ENCODE data around the gene APLP1. TPM values are rescaled to one million over a fixed set of nuclear protein-coding genes. Genes with fewer than 3 reads are reported as not detected.
"Not testable (repeated sequence)": the region's sequence is repeated elsewhere in the genome, so short reads cannot be mapped to it uniquely, and the experiment has no call there.

Gene APLP1
- total RNA-seq, 2 donors from 2014 or later = 11.3 to 17.0 TPM

DNA sequence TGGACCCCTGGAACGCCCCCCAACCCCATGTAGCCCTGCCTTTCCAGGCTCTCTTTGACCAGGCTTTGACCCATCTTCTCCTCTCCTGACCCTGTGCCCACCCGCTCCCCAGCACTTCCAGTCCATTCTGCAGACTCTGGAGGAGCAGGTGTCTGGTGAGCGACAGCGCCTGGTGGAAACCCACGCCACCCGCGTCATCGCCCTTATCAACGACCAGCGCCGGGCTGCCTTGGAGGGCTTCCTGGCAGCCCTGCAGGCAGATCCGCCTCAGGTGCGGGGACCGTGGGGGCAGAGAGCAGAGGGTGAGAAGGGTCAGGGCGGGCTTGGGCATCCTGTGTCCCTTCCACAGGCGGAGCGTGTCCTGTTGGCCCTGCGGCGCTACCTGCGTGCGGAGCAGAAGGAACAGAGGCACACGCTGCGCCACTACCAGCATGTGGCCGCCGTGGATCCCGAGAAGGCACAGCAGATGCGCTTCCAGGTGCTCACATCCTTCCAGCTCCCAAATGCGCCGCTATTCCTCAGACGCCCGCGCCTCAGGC is 6.1 kb downstream of the APLP1 start:
- intact Hi-C loops (cut with DNase I) = no loop called here
- DNase-seq (no peak), ATAC-seq (no peak)

DNA sequence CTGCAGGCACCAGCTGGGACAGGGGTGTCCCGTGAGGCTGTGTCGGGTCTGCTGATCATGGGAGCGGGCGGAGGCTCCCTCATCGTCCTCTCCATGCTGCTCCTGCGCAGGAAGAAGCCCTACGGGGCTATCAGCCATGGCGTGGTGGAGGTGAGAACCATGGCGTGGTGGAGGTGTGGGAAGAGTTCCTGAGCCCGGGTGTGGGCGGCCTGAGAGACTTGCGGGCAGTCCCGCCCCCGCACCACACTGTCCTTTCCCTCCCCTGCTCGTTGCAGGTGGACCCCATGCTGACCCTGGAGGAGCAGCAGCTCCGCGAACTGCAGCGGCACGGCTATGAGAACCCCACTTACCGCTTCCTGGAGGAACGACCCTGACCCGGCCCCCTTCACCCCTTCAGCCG is 10.7 kb downstream of the APLP1 start:
- intact Hi-C loops (cut with DNase I) = no loop called here
- DNase-seq = no peak
- ATAC-seq = no peak

DNA sequence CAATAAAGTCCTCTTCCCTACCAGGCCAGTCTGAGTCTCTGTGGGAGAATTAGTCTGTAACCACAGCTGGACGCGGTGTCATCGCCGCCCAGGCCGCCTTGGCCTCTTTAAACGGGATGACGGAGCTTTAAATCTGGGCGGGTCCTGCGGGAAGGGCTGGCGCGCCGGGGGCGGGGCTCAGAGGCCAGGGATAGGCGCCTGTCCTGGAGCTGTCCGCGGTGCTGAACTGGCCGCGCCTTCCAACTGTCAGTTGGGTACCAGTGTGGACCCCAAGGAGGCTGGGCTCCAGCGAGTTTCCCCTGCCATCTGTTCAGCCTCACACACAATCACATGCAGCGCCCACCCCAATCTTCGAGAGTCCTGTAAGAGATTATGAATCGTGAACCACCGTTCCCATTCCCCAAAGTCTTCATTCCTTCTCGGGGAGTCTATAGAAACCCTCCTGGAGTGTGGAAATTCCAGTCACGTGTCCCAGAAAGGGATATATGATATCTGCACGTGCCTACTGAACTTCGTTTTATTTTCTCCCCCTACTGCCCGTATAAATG is 11.5 kb downstream of the APLP1 start:
- ATAC-seq = peak; percentile 96 to 98
- intact Hi-C loops (cut with DNase I) = loop anchor here (5.0 kb wide), 2 partner anchors 47 to 52 kb away; no protein-coding TSS in a partner anchor
- DNase-seq = peak; percentile 95

DNA sequence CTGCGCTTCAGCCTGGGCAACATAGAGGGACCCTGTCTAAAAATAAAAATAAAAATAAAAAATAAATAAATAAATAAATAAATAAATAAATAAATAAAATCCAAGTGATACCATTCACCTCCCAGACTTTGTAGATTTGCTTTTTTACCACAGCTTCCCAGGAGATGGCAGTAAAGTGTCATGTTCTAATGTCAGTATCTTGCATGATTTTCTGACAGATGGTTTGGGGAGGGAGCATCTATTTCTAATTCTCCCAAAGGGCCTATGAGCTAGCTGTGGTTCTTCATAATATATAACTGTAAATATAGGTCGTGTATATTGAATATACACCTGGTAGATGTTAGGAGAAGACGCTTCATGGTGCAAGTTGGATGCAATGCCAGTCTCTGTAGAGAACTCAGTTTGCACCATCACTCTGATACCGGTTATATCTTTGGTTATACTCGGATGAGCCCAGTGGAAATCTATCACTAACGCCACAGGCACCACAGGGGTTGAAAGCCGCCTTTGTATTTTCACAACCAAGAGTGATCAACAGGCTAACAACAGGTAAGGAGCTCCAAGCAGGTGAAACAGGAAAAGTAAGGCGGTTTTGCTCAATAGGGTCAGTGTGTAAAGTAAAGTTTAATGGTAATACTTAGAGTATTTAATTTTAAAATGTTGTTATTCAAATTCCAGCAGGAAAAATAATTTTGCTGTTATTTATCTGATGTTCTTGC is 13.9 kb downstream of the APLP1 start:
- ATAC-seq (peak in 1 of 2 donors; percentile 32), DNase-seq (no peak)
- intact Hi-C loops (cut with DNase I) = loop anchor here (5.0 kb wide), 2 partner anchors 45 to 50 kb away; no protein-coding TSS in a partner anchor

DNA sequence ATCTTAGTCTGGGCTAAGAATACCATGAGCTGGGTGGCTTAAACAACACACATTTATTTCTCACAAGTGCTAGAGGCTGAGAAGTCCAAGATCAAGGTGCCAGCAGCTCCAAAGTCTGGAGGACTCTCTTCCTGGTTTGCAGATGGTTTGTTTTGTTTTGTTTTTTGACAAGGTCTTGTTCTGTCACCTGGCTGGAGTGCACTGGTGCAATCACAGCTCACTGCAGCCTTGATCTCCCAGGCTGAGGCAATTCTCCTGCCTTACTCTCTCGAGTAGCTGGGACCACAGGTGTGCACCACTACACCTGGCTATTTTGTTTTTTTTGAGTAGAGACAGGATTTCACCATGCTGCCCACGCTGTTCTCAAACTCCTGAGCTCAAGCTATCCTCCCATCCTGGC is 15.5 kb downstream of the APLP1 start:
- intact Hi-C loops (cut with DNase I) = loop anchor here (5.0 kb wide), 2 partner anchors 43 to 48 kb away; no protein-coding TSS in a partner anchor
- ATAC-seq (no peak), DNase-seq (no peak)

DNA sequence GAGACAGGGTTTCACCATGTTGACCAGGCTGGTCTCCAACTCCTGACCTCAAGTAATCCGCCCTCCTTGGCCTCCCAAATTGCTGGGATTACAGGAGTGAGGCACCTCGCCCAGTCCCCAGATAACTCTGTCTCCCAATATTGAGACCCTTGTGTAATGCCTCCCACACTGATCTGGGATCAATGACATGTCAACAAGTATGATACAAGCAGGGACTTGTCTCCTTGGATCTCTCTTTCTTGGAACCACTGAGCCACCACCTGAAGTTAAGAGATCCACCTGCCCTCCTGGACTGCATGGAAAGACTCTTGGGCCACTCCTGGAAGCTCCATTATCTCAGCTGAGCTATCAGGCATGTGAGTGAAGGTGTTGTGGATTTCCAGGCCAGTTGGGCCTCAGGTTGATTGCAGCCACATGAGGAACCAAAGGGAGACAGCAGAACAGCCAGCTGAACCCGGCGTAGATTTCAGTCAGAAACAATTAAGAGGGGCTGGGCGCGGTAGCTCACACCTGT is 16.9 kb downstream of the APLP1 start:
- intact Hi-C loops (cut with DNase I) = no loop called here
- no peak for ATAC-seq
- DNase-seq = no peak

DNA sequence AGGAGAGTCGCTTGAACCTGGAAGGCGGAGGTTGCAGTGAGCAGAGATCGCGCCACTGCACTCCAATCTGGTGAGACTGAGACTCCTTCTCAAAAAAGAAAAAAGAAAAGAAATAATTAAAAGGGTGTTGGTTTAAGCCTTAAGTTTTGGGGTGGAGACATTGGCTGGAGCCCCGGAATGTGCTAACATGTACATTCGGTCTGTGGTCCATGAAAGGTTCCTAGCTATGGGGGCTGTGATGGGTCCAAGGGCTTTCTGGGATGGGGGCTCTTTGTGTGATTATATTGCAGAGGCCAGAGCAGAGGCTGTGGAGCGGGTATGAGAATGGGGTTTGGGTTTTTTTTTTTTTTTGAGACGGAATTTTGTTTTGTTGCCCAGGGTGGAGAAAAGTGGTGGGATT is 17.5 kb downstream of the APLP1 start:
- intact Hi-C loops (cut with DNase I) = no loop called here
- no peak for DNase-seq
- no peak for ATAC-seq

DNA sequence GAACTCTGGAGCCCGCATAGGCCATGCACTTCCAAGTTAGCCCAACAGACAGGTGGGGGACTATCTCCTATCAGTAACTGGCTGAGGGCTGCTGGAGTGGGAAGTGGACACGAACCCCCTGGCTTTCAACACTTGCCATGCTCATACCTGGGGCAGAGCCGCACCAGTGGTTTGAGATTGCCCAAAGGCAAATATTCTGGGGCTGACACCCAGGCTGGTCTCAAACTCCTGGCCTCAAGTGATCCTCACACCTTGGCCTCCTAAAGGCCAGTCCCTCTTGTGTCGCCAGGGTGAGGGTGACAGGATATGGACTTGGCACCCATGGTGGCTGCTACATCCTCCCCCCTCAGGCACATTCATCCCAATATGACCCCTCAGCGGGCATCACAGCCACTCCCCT is 18.8 kb downstream of the APLP1 start:
- no peak for ATAC-seq
- intact Hi-C loops (cut with DNase I) = no loop called here
- DNase-seq = no peak

DNA sequence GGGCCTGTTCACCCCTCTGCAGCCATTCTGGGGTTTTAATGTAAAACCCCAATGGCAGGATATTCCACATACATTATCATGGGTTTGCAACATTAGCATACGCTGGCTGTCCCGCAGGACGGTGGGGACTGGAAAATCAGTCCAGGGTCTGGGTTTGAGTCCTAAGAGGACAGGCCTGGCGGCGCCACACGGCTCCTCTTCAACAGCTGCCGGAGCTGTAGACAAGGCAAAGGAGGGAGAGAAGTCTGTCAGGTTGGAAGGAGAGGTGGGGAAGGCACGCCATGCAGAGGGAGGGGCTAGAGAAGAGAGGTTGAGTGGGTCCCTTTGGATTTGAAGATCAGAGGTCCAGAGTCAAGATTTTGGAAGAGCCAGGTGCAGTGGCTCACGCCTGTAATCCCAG is 20.0 kb downstream of the APLP1 start:
- intact Hi-C loops (cut with DNase I) = no loop called here
- no peak for DNase-seq
- ATAC-seq = no peak

DNA sequence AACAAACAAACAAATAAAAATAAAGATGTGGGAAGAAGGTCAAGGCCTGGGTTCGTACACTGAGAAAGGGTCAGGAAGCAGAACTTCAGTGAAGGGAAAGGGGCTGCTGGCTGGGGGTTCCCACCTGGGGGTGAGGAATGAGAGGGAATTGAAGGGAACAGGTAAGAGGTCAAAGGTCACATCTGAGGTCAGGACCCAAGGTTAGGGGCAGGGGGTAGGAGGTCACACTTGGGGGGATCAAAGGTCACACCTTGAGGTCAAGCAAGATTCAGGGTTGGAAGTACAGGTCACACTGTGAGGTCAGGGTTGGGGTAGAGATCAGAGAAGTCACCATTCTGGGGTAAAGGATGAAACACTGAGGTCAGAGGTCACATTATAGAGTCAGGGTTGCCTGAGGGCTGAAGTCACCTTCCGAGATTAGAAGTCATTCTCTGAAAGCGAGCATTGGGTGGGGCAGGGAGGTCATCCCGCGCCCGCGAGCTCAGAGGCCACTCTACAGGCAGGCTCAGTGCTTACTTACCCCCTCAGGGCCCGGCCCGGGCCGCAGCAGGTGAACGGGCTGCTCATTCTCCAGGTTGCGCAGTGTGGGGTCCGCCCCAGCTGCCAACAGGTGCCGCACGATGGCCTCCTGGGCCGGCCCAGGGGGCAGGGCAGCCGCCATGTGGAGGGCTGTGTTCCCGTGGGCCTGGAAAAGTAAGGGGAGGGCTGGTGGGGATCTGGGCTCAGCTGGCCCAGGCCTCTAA is 21.2 kb downstream of the APLP1 start:
- intact Hi-C loops (cut with DNase I) = no loop called here
- ATAC-seq = no peak
- no peak for DNase-seq

DNA sequence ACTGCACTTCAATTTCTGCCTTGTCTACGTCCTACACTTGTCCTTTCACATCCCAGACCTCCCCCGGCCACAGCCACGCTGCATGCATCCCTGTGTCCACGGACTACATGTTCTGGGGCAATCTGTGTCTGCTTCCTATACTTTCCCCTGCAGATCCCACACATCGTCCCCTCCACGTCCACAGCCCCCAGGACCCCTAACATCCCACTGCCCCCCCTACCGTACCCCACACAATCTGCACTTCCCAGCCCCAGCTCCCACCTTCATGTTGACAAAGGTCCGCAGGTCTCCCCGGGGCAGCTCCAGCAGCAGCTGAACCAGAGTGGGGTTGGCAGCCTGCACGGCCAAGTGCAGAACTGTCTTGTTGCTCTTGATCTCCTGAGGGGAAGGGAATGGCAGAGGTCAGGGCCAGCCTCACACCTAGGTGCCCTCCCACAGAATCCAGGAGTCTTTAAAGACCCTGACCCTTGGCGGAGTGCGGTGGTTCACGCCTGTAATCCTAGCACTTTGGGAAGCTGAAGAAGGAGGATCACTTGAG is 21.8 kb downstream of the APLP1 start:
- intact Hi-C loops (cut with DNase I) = no loop called here
- no peak for DNase-seq
- no peak for ATAC-seq

DNA sequence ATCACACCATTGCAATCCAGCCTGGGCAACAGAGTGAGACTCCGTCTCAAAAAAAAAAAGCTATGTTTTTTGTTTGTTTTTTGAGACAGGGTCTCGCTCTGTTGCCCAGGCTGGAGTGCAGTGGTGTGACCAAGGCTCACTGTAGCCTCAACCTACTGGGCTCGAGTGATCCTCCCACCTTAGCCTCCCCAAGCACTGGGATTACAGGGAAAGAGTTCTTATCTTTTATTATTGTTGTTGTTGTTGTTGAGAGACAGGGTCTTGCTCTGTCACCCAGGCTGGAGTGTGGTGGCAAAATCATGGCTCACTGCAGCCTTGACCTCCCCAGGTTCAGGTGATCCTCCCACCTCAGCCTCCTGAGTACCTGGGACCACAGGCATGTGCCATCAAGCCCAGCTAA is 23.4 kb downstream of the APLP1 start:
- intact Hi-C loops (cut with DNase I); DNase-seq; ATAC-seq: not testable (repeated sequence)

DNA sequence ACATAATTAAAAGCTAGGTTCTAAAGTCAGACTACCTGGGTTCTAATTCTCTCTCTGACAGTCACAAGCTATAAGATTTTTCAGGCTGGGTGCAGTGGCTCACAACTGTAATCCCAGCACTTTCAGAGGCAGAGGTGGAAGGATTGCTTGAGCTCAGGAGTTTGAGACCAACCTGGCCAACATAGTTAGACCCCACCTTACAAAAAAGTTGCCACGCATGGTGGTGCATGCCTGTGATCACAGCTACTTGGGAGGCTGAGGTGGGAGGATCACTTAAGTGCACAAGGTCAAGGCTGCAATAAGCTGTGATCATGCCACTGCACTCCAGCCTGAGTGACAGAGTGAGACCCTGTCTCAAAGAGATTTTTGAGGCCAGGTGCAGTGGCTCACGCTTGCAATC is 26.0 kb downstream of the APLP1 start:
- DNase-seq = no peak
- intact Hi-C loops (cut with DNase I) = no loop called here

DNA sequence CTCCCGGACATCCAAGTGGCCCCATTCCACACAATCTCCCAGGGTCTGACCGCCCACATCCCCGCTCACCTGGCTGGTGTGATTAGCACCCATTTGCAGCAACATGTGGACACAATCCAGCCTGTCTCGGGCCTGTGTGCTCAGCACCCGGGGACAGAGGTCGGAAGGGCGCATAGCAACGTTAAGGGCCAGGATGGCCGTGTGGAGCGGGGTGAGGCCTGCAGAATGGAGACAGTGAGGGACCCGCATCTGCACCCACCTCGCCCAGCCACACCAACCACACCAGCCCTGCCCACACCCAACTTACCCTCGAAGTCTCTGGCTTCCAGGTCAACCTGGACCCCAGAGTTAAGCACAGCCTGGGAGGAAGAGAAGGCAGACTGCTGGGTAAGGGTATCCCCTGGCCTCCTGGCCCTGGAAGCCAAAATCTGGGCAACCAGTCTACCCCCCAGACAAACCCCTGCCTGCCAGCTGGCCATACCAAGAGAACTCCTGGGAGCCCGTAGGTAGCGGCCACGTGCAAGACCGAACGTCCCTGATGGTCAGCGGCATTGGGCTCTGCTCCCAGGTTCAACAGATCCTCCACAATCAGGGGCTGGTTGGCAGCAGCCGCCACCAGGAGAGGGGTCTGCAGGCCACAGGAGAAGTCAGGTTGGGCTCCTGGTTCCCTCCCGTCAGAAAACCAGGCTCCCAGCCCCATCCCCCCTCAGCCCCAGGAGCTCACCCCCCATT is 27.7 kb downstream of the APLP1 start:
- no peak for DNase-seq
- no peak for ATAC-seq
- intact Hi-C loops (cut with DNase I) = no loop called here

More for the DNA sequence above, 26.0 kb downstream of the APLP1 start:
- no peak for ATAC-seq

DNA sequence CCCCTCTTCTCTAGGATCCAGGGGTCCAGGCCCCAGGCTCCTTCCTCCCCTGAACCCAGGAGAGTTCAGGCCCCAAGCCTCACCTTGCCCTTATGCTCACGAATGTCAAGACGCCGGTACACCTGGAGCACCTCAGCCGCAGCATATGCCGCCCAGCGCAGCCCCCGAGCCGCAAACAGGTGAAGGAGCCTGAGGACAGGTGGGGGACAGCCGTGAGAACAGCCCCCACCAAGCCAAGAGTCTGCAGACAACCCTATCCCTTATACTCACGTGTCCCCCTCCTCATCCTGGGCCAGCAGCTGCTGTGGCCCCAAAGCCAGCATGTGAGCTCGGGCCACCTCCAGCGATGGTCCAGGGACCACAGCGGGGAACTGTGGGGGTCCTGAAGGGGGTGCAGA is 28.3 kb downstream of the APLP1 start:
- intact Hi-C loops (cut with DNase I) = no loop called here
- ATAC-seq (no peak), DNase-seq (no peak)

DNA sequence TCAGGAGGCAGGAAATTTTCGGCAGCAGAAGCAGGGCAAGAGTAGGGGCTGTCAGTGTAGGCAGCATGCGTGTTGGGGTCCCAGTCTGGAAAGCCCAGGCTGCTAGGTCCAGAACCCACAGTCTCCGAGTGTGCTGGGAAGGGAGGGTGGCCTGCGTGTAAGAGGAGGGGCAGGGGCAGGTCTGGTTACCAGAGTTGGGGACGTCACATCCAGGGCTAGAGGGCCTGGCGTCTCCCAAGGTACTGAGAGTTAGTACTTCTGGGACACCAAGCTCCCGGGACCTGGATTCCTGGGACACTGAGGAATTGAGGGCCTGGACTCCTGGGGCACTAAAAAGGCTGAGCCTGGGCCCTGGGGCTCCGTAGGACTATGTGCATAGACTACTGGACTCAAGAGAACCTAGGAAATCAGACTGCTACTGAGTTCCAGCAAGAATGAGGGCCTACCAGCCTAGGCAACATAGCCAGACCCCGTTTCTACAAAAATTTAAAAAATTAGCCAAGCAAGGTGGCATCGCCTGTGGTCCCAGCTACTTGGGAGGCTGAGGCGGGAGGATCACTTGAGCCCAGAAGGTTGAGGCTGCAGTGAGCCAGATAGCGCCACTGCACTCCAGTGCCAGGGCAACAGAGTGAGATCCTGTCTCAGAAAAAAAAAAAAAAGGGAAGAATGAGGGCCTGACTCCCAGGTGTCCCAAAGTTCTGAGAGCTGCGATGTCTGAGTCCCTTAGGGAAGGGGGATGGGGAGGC is 29.5 kb downstream of the APLP1 start:
- DNase-seq (no peak), ATAC-seq (no peak)
- intact Hi-C loops (cut with DNase I) = no loop called here

DNA sequence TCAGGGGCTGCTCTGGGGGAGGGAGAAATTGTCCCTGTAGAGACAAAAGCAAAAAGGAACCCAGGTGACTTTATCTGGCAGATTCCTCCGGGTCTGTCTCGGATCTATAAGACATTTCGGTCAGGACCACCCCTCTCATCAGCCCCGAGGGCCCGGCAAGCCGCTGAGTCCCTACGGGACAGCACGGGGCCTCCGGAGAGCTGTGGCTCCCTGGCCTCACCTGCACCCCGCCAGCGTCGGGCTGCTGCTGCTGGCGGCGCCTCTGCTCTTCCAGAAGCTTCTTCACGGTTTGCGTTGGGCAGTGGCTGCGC is 30.1 kb downstream of the APLP1 start:
- intact Hi-C loops (cut with DNase I) = no loop called here
- ATAC-seq (no peak), DNase-seq (no peak)

DNA sequence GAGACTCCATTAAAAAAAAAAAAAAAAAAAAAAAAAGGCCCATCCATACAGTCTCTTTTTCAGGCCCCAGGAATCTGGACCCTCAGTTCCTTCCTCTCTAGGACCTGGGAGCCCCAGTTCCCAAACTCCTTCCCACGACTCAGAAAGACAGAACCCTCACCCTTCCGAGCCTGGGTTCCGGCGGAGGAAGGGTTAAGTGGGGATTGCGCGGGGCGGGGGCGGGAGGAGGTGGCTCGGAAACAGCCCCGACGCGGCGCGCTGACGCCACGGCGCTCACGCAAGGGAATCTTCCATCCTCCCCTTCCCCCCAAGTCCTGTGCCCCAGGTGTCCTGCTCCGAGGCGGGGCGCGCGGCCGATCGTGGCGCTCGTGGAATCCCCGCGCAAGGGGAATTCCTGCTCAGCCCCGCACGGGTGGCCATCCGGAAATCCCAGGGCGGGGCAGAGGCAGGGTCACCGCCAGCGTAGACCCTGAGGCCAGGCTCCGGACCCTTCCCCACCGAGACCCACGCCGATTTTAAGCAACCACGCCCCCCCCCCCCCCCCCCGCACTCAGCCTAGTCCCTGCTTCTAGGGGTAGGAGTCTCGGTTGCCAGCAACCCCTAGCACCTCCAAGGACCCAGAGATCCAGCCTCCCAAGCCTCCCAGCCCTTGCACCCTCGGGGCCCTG is 31.3 kb downstream of the APLP1 start:
- intact Hi-C loops (cut with DNase I) = no loop called here
- ATAC-seq (peak; percentile 87), DNase-seq (peak; percentile 88)

Data from left cardiac atrium (tissue), 4 donors.